GM06990 (cell line): ENCODE results near the gene CLMN.
"Not testable (repeated sequence)": the region's sequence is repeated elsewhere in the genome, so short reads cannot be mapped to it uniquely, and the experiment has no call there.

Experiments
- DNase-seq: peaks from one replicate; pipeline ENCODE4 v3.0.0-alpha.2; 2011; ENCODE audit not compliant: insufficient read length; ENCODE audit errors: extremely low read depth
- H3K27me3 ChIP-seq: replicated peaks from 2 replicates; pipeline ENCODE4 v1.6.0; 2011; ENCODE audit warnings: low read length; ENCODE audit not compliant: control insufficient read depth, insufficient read depth
- H3K36me3 ChIP-seq: 2 replicates; pipeline ENCODE4 v1.5.1; 2011; ENCODE audit warnings: low read length; ENCODE audit not compliant: control insufficient read depth, insufficient read depth
- H3K4me3 ChIP-seq: replicated peaks from 2 replicates; pipeline ENCODE4 v1.5.1; 2011; ENCODE audit warnings: low read depth, mild to moderate bottlenecking, control low read depth, low read length
- CTCF ChIP-seq: IDR thresholded peaks from 2 replicates; pipeline ENCODE4 v1.5.1; 2011; ENCODE audit warnings: low read length, control low read depth, mild to moderate bottlenecking, inconsistent platforms; ENCODE audit not compliant: insufficient read depth, poor library complexity, severe bottlenecking

Gene CLMN

DNA sequence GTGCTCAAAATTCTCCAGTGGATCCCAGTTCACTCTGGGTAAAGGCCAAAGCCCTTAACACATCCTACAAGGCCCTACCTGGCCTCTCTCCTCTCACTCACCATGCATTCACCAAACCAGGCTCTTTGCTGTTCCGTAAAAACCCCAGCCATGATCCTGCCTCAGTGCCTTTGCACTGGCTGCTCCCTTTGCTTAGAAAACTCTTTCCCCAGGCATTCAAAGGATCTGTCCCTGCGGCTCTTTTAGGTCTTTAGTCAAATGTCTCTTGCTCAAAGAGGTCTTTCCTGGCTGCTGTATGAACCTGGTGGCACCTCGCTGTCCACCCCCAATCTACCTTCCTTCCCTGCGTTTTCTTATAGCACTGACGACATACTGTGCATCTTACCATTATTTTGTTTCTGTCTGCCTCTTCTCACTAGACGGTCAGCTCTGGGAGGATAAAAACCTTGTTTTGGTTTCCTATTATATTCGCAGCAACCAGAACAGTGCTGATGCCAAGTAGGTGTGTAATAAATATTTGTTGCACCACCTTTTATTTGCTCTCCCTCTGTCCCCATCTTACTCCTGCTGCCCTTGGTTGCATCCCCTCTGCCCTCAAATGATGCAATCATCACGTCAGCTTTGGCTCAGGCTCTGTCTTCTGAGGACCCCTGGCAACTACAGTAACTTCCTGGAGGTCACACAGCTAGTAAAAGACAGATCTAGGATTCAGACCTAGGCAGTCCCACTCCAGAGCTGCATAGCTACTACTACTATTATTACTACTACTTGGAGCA, 138.6 kb downstream of the CLMN start:
- DNase-seq: no peak
- no peak for TF ChIP-seq CTCF
- Histone ChIP-seq H3K27me3 (no peaks in the 10 kb centered on the region), H3K4me3 (no peak overlapping the region), H3K36me3 (no peaks in the 10 kb centered on the region)

DNA sequence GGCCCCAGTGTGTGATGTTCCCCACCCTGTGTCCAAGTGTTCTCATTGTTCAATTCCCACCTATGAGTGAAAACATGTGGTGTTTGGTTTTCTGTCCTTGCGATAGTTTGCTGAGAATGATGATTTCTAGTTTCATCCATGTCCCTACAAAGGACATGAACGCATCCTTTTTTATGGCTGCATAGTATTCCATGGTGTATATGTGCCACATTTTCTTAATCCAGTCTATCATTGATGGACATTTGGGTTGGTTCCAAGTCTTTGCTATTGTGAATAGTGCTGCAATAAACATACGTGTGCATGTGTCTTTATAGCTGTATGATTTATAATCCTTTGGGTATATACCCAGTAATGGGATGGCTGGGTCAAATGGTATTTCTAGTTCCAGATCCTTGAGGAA, 144.0 kb downstream of the CLMN start:
- not testable (repeated sequence) for DNase-seq, H3K27me3 ChIP-seq, H3K4me3 ChIP-seq, H3K36me3 ChIP-seq

GRCh38 chr14:95174184-95174792, 145.4 kb downstream of the CLMN start:
- H3K4me3 ChIP-seq: no peak overlapping the region
- H3K27me3 ChIP-seq: no peaks in the 10 kb centered on the region
- TF ChIP-seq CTCF: no peak
- H3K36me3 ChIP-seq: no peaks in the 10 kb centered on the region
- no peak for DNase-seq

- Histone ChIP-seq H3K36me3 (no peaks in the 10 kb centered on the region), H3K27me3 (no peaks in the 10 kb centered on the region), H3K4me3 (no peak overlapping the region)
- DNase-seq: no peak
- TF ChIP-seq CTCF: no peak
Observed at GRCh38 chr14:95173518-95173917, 146.2 kb downstream of the CLMN start.

DNA sequence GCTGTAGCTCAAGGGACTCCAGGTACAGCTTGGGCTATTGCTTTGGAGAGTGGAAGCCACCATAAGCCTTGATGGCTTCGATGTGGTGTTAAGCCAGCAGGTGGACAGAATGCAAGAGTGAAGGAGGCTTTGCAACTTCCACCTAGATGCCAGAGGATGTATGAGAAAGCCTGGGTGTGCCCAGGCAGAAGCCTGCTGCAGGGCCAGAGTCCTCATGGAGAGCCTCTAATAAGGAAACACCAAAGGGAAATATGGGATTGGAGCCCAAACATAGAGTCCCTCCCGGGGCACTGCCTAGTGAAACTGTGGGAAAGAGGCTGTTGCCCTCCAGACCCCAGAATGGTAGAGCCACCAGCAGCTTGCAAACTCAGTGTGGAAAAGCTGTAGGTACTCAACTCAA, 152.5 kb downstream of the CLMN start:
- TF ChIP-seq CTCF: no peak
- DNase-seq: no peak
- Histone ChIP-seq H3K4me3 (no peak overlapping the region), H3K27me3 (no peaks in the 10 kb centered on the region), H3K36me3 (no peaks in the 10 kb centered on the region)

- Histone ChIP-seq H3K27me3 (no peaks in the 10 kb centered on the region), H3K4me3 (no peak overlapping the region), H3K36me3 (no peaks in the 10 kb centered on the region)
- no peak for DNase-seq
- no peak for TF ChIP-seq CTCF
Observed at GRCh38 chr14:95165517-95165916, 154.2 kb downstream of the CLMN start.
